ENCODE measurements around the gene POU2F1.

POU2F1 gene

DNA sequence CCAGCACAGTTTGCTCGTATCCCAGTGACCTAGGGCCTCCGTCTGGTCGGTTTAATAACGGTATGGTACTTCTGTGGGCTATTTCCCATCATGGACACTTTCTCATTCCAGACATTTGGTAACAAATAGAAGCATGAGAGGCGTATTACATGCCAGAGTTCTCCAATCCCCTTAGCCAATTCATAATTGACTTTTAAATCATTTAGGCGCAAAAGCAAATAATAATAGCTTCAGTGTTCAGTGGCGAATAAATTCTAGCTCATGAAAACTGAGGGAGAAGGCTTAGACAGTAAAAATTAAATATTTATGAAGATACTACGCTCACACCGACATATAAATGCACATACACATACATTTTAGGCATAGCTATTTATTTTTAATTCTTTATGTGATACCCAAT lies 247.1 kb downstream of the POU2F1 start:
- DNase-seq (ENCODE audit: low read depth) = no peak

DNA sequence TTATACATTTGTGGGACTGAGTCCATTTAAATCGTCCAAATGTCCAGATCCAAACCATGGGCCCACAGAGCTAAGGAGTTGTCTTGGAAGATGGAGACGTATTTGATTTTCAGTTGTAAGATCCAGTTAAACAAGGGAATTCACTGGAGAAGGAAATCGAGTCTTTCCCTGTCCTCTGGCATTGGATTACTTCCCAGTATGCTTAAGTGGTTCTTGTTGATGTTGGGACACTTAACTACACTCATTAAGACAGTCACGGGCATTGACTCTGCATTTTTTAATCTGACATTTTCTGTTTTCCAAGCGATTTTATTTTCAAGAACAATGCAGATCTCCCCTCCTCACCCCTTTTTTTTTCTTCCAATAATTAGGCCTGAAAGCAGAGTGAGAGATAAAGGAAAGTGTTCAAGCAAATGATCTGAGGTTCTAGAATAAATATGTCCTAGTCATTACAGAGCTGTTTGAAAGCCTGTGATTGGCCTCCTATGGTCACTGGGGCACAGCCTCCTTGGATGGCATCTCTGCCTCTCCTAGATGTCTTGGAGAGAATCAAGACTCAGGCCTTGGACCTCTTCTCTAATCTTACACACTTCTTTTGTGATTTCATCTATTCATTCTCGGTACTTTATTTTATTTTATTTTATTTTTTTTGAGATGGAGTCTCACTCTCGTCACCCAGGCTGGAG lies 248.7 kb downstream of the POU2F1 start:
- DNase-seq (ENCODE audit: low read depth) = no peak

DNA sequence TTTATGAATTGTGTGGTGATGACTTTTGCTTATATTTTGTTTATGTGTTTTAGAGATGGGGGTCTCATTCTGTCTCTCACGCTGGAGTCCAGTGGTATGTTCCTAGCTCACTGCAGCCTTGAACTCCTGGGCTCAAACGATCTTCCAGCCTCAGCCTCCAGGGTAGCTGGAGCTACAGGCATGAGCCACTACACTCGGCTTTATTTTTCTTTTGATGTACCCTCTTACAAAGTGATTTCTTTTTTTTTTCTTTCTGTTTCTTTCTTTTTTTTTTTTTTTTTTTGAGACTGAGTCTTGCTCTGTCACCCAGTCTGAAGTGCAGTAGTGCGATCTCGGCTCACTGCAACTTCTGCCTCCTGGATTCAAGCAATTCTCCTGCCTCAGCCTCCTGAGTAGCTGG lies 250.9 kb downstream of the POU2F1 start:
- no peak for DNase-seq (ENCODE audit: low read depth)

- DNase-seq (ENCODE audit: low read depth) = peak; percentile 53
Observed at GRCh38 chr1:167472752-167473521, 252.3 kb downstream of the POU2F1 start.

GRCh38 chr1:167473761-167474160 lies 253.1 kb downstream of the POU2F1 start:
- DNase-seq (ENCODE audit: low read depth) = no peak

DNA sequence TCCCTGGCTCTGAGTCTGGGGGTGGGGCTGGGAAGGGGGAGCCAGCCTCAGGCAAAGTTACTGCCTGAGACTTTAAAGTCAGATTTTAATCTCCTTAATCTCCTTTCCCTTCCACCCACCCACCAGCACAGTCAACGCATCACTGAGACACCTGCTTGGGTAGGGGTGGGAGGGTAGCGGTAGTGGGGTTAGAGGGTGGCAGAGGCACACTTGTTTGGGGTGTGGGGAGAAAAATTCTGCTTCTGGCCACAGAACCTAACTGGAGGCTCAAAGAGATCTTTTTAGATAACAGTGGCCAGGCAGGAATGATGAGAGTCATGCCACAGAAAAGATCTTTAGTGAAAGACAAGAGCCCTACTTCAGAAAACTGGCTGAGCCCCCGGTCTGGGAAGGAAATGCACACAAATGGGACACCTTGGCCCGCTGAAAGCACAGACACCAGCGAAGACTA lies 253.5 kb downstream of the POU2F1 start:
- no peak for DNase-seq (ENCODE audit: low read depth)

GRCh38 chr1:167476061-167476460 lies 255.4 kb downstream of the POU2F1 start:
- DNase-seq (ENCODE audit: low read depth) = no peak

Measured in activated T-cell treated with anti-CD3 and anti-CD28 coated beads for 24 hours (primary cell).